HCT116 (cell line): ENCODE results near the gene WNT11. TPM values are rescaled to one million over a fixed set of nuclear protein-coding genes. Genes with fewer than 3 reads are reported as not detected.

Experiments
- ATAC-seq: fragments of 200-7000 bp; cut with Tn5 transposase; 2 replicates; pipeline ENCODE4 v1.9.1; 2020; ENCODE audit warnings: mild to moderate bottlenecking, moderate library complexity
- BruUV-seq: library from RNA; stranded (reverse); fragments of 400-500 nt; replicated peaks from 2 replicates; lab custom pipeline; 2021; lab: Mats Ljungman, UMichigan
- CTCF ChIA-PET: fragments of 300-600 bp; sonication (Branson Sonifier 250); formaldehyde crosslinking; loops from one replicate; lab custom pipeline; 2021; ENCODE audit warnings: antibody characterized with exemption; lab: Charles Lee
- POLR2A ChIA-PET: fragments of 300-600, 350-600 bp; sonication (Branson Sonifier 250); formaldehyde crosslinking; loops from one replicate; lab custom pipeline; 2021; ENCODE audit warnings: antibody characterized with exemption; lab: Charles Lee
- RAD21 ChIA-PET, 2 experiments: fragments of 300-600 bp; sonication (Branson Sonifier 250); formaldehyde crosslinking; loops; one replicate each; lab custom pipeline; 2023; ENCODE audit warnings: low total read pairs in 2 of 2; ENCODE audit not compliant: uncharacterized antibody in 2 of 2, unreplicated experiment in 2 of 2, low non-redundant PET in 1 of 2; lab: Charles Lee
- DNase-seq: peaks from one replicate; pipeline ENCODE4 v3.0.0-alpha.2; 2010; ENCODE audit warnings: low read depth, low spot score
- H2AFZ ChIP-seq: fragments of 200-600 bp; shearing (Covaris generic), sonication (generic); 2 replicates; pipeline ENCODE4 v1.6.1; 2017; ENCODE audit warnings: low read depth, mixed run types, mixed read lengths, antibody characterized with exemption, low read length; ENCODE audit not compliant: poor library complexity, severe bottlenecking
- H3K27ac ChIP-seq: 2 replicates; pipeline ENCODE4 v1.5.1; 2012; ENCODE audit warnings: low read depth, low read length
- H3K27me3 ChIP-seq: fragments of 200-600 bp; sonication (generic); 2 replicates; pipeline ENCODE4 v1.6.1; 2016; ENCODE audit warnings: mixed run types, low read length, mixed read lengths; ENCODE audit not compliant: insufficient read depth
- H3K36me3 ChIP-seq, 2 experiments: fragments of 200-500 bp in 1 of 2; fragments of 200-600 bp in 1 of 2; sonication (Bioruptor generic) in 1 of 2; sonication (generic) in 1 of 2; 2 replicates each; pipeline versions ENCODE4 v1.5.1 to v1.6.1; 2014 to 2016; ENCODE audit warnings: low read length in 2 of 2, inconsistent platforms in 1 of 2, mixed read lengths in 1 of 2, mixed run types in 1 of 2; ENCODE audit not compliant: insufficient read depth in 2 of 2, control insufficient read depth in 1 of 2
- H3K4me1 ChIP-seq, 2 experiments: fragments of 200-600 bp in 1 of 2; sonication (generic) in 1 of 2; 2 replicates each; pipeline versions ENCODE4 v1.5.1 to v1.6.1; 2012 to 2017; ENCODE audit warnings: low read length in 2 of 2, inconsistent platforms in 1 of 2, mild to moderate bottlenecking in 1 of 2, mixed read lengths in 1 of 2, mixed run types in 1 of 2, moderate library complexity in 1 of 2; ENCODE audit not compliant: insufficient read depth in 2 of 2, control insufficient read depth in 1 of 2
- H3K4me2 ChIP-seq: fragments of 200-600 bp; sonication (generic); 2 replicates; pipeline ENCODE4 v1.6.1; 2017; ENCODE audit warnings: mixed run types, low read length, mixed read lengths
- H3K4me3 ChIP-seq, 2 experiments: fragments of 200-600 bp in 1 of 2; sonication (generic) in 1 of 2; replicated peaks in 1 of 2; 2 replicates each; pipeline ENCODE4 v1.5.1; 2011 to 2016; ENCODE audit warnings: low read length in 2 of 2, control low read depth in 1 of 2, low read depth in 1 of 2, mild to moderate bottlenecking in 1 of 2, mixed read lengths in 1 of 2, mixed run types in 1 of 2
- H3K79me2 ChIP-seq: fragments of 200-600 bp; sonication (generic); 2 replicates; pipeline ENCODE4 v1.6.1; 2017; ENCODE audit warnings: mild to moderate bottlenecking, mixed run types, low read length, moderate library complexity, mixed read lengths; ENCODE audit not compliant: insufficient read depth
- H3K9ac ChIP-seq: fragments of 200-600 bp; sonication (generic); 2 replicates; pipeline ENCODE4 v1.6.1; 2016; ENCODE audit warnings: low read length, mixed read lengths
- H3K9me2 ChIP-seq: fragments of 200-600 bp; sonication (generic), shearing (Covaris generic); 2 replicates; pipeline ENCODE4 v1.6.1; 2017; ENCODE audit warnings: mixed run types, mild to moderate bottlenecking, moderate library complexity; ENCODE audit not compliant: insufficient read depth
- H3K9me3 ChIP-seq, 2 experiments: fragments of 200-500 bp in 1 of 2; fragments of 200-600 bp in 1 of 2; sonication (Bioruptor generic) in 1 of 2; sonication (generic) in 1 of 2; 2 replicates each; pipeline ENCODE4 v1.6.1; 2014 to 2017; ENCODE audit warnings: low read length in 2 of 2, mixed read lengths in 2 of 2, inconsistent platforms in 1 of 2, low read depth in 1 of 2, mild to moderate bottlenecking in 1 of 2, mixed run types in 1 of 2, moderate library complexity in 1 of 2; ENCODE audit not compliant: control insufficient read depth in 1 of 2, insufficient read depth in 1 of 2
- H4K20me1 ChIP-seq: fragments of 200-600 bp; sonication (generic), shearing (Covaris generic); 2 replicates; pipeline ENCODE4 v1.6.1; 2017; ENCODE audit warnings: mixed run types, mild to moderate bottlenecking, moderate library complexity; ENCODE audit not compliant: insufficient read depth
- EGR1 ChIP-seq: IDR thresholded peaks from 2 replicates; pipeline ENCODE4 v1.6.1; 2012; ENCODE audit warnings: low read depth
- JUND ChIP-seq: IDR thresholded peaks from 2 replicates; pipeline ENCODE4 v1.6.1; 2012
- MAX ChIP-seq: IDR thresholded peaks from 2 replicates; pipeline ENCODE4 v1.6.1; 2012
- POLR2AphosphoS5 ChIP-seq: IDR thresholded peaks from 2 replicates; pipeline ENCODE4 v1.6.1; 2011; ENCODE audit warnings: mild to moderate bottlenecking, low read depth, low read length, moderate library complexity
- REST ChIP-seq: IDR thresholded peaks from 2 replicates; pipeline ENCODE4 v1.6.1; 2012; ENCODE audit warnings: low read depth
- SIN3A ChIP-seq: IDR thresholded peaks from 2 replicates; pipeline ENCODE4 v1.6.1; 2012; ENCODE audit warnings: low read depth
- SP1 ChIP-seq: IDR thresholded peaks from 2 replicates; pipeline ENCODE4 v1.6.1; 2012; ENCODE audit warnings: low read depth
- TCF7L2 ChIP-seq: IDR thresholded peaks from 2 replicates; pipeline ENCODE4 v1.7.0; 2011; ENCODE audit warnings: borderline replicate concordance, inconsistent platforms; ENCODE audit not compliant: insufficient read depth, insufficient read length; ENCODE audit errors: extremely low read depth
- ZFX ChIP-seq: fragments of 450-650 bp; IDR thresholded peaks from 2 replicates; pipeline ENCODE4 v1.6.1; 2017
- ZNF274 ChIP-seq: fragments of 200-500 bp; sonication (Bioruptor generic); IDR thresholded peaks from 2 replicates; pipeline ENCODE4 v1.6.1; 2014; ENCODE audit warnings: mild to moderate bottlenecking, low read depth, low read length, inconsistent platforms
- intact Hi-C: fragments of 100-400 bp; cut with micrococcal nuclease; formaldehyde crosslinking; loops from 2 replicates; pipeline ENCODE4 v1.10.0; 2022
- total RNA-seq: library from RNA; stranded (reverse); gene quantifications from one replicate; pipeline ENCODE4 v1.2.1, GENCODE V29; 2021; ENCODE audit not compliant: unreplicated experiment

WNT11 gene
- total RNA-seq, 1 experiment from 2014 or later, result 1.9 TPM

GRCh38 chr11:76210931-76211851 is 4.9 kb upstream of the WNT11 start:
- Histone ChIP-seq H3K4me2 (peak overlapping the region; percentile 77), H2AFZ (no peak overlapping the region), H3K4me3 (peak overlapping the region in 1 of 2 experiments; percentile 57; a peak in 2 of 4 replicates), H3K9me3 (no peaks in the 10 kb centered on the region), H3K4me1 (peaks cover 6 to 38% of the 10 kb centered on the region in 2 experiments), H3K79me2 (no peaks in the 10 kb centered on the region), H3K9me2 (no peaks in the 10 kb centered on the region), H3K27ac (no peak overlapping the region), H4K20me1 (no peaks in the 10 kb centered on the region), H3K36me3 (no peaks in the 10 kb centered on the region), H3K9ac (no peak overlapping the region), H3K27me3 (peaks cover 4% of the 10 kb centered on the region; the same call in 1 of the 2 replicates)
- intact Hi-C loops, result no loop called here
- BruUV-seq, result no TSS peak
- DNase-seq (no peak), ATAC-seq (no peak)
- no peak for TF ChIP-seq SIN3A
- no peak for TF ChIP-seq EGR1
- RAD21 ChIA-PET, result no interaction called here
- POLR2A ChIA-PET, result no interaction called here
- CTCF ChIA-PET, result interaction anchor here (4.6 kb wide), 1 partner anchor 108 kb away, joined by 62 read pairs; no protein-coding TSS in a partner anchor

GRCh38 chr11:76209973-76210930 is 4.0 kb upstream of the WNT11 start:
- intact Hi-C loops, result no loop called here
- DNase-seq (no peak), ATAC-seq (peak; percentile 20)
- Histone ChIP-seq H3K9me3 (no peaks in the 10 kb centered on the region), H3K27ac (no peak overlapping the region; the same call in 1 of the 2 replicates), H3K79me2 (no peaks in the 10 kb centered on the region), H3K4me2 (peak overlapping the region; percentile 77), H3K4me1 (peaks cover 8 to 42% of the 10 kb centered on the region in 2 experiments), H3K36me3 (no peaks in the 10 kb centered on the region), H3K4me3 (peak overlapping the region; percentile 35 to 57), H2AFZ (no peak overlapping the region), H4K20me1 (no peaks in the 10 kb centered on the region), H3K27me3 (peaks cover 13% of the 10 kb centered on the region; the same call in 1 of the 2 replicates), H3K9ac (no peak overlapping the region), H3K9me2 (no peaks in the 10 kb centered on the region)
- BruUV-seq, result no TSS peak
- CTCF ChIA-PET, result interaction anchor here (4.6 kb wide), 1 partner anchor 108 kb away, joined by 62 read pairs; no protein-coding TSS in a partner anchor
- POLR2A ChIA-PET, result no interaction called here
- TF ChIP-seq JUND, result no peak
- TF ChIP-seq POLR2AphosphoS5, result 0 out of 2 replicates have a peak, but pooled peaks have one; percentile 22
- TF ChIP-seq SP1, result no peak
- no peak for TF ChIP-seq MAX
- no peak for TF ChIP-seq ZFX
- TF ChIP-seq TCF7L2, result peak; percentile 97
- TF ChIP-seq EGR1, result peak; percentile 79
- no peak for TF ChIP-seq REST
- TF ChIP-seq ZNF274, result no peak
- RAD21 ChIA-PET, result no interaction called here
